GM12878 (cell line): Measurements from ENCODE around the gene ZNF212. TPM values are rescaled to one million over a fixed set of nuclear protein-coding genes. Genes with fewer than 3 reads are reported as not detected.

ENCODE experiments used
- BCLAF1 ChIP-seq: fragments of 450-650 bp; IDR thresholded peaks from 2 replicates; pipeline ENCODE4 v1.6.1; 2017; ENCODE audit warnings: antibody characterized with exemption, mild to moderate bottlenecking, moderate library complexity
- BHLHE40 ChIP-seq, 2 experiments: fragments of 450-650 bp in 1 of 2; IDR thresholded peaks; 2 replicates each; pipeline ENCODE4 v1.6.1; 2011 to 2017; ENCODE audit warnings: low read depth in 2 of 2, borderline replicate concordance in 1 of 2, improper control_type of control experiment in 1 of 2, low read length in 1 of 2, mild to moderate bottlenecking in 1 of 2
- CBFB ChIP-seq: IDR thresholded peaks from 2 replicates; pipeline ENCODE4 v1.6.1; 2016; ENCODE audit warnings: antibody characterized with exemption, low read depth
- CEBPZ ChIP-seq: fragments of 150-350 bp; IDR thresholded peaks from 2 replicates; pipeline ENCODE4 v1.6.1; 2016; ENCODE audit warnings: low read depth, low read length
- EED ChIP-seq: sonication (generic); IDR thresholded peaks from 2 replicates; pipeline ENCODE4 v1.6.1; 2016; ENCODE audit warnings: antibody characterized with exemption, low read depth
- IRF5 ChIP-seq: fragments of 450-650 bp; IDR thresholded peaks from 2 replicates; pipeline ENCODE4 v1.6.1; 2017; ENCODE audit warnings: borderline replicate concordance
- MEF2B ChIP-seq: fragments of 450-650 bp; IDR thresholded peaks from 2 replicates; pipeline ENCODE4 v1.6.1; 2018; ENCODE audit warnings: mild to moderate bottlenecking, moderate library complexity; ENCODE audit not compliant: partially characterized antibody, poor library complexity, severe bottlenecking
- NR2C2 ChIP-seq: IDR thresholded peaks from 2 replicates; pipeline ENCODE4 v1.6.1; 2011; ENCODE audit warnings: borderline replicate concordance, low read depth; ENCODE audit not compliant: control insufficient read depth, insufficient read length
- PML ChIP-seq: IDR thresholded peaks from 2 replicates; pipeline ENCODE4 v1.6.1; 2012; ENCODE audit warnings: low read length, inconsistent platforms
- POU2F2 ChIP-seq: IDR thresholded peaks from 3 replicates; pipeline ENCODE4 v1.6.1; 2011; ENCODE audit warnings: low read depth, mild to moderate bottlenecking, low read length, borderline replicate concordance
- PRDM15 ChIP-seq: fragments of 450-650 bp; formaldehyde crosslinking; IDR thresholded peaks from 2 replicates; pipeline ENCODE4 v1.4.0; 2020; ENCODE audit warnings: mild to moderate bottlenecking, moderate library complexity
- RELA ChIP-seq: fragments of 450-650 bp; IDR thresholded peaks from 2 replicates; pipeline ENCODE4 v1.8.0; 2014; ENCODE audit warnings: borderline replicate concordance; ENCODE audit not compliant: partially characterized antibody
- RELB ChIP-seq: fragments of 450-650 bp; IDR thresholded peaks from 2 replicates; pipeline ENCODE4 v1.6.1; 2017; ENCODE audit warnings: low read depth, mild to moderate bottlenecking, moderate library complexity
- SREBF2 ChIP-seq: IDR thresholded peaks from 2 replicates; pipeline ENCODE4 v1.6.1; 2012; ENCODE audit warnings: mild to moderate bottlenecking, low read length
- TAF1 ChIP-seq: IDR thresholded peaks from 2 replicates; pipeline ENCODE4 v1.6.1; 2011; ENCODE audit warnings: mild to moderate bottlenecking, low read depth, low read length, borderline replicate concordance
- polyA plus RNA-seq, 11 experiments: library from polyadenylated mRNA; depleted of rRNA in 4 of 11; unstranded in 6 of 11; stranded (reverse) in 5 of 11; fragments of >200 nt; fragmentation: Nextera tagmentation in 4 of 11; fragmentation: Illumina TruSeq in 1 of 11; extraction: Ambion mirVana in 4 of 11; extraction: Trizol in 1 of 11; gene quantifications; 1 replicate in 1 of 11; 2 replicates in 10 of 11; pipeline versions ENCODE4 v1.2.1 to v1.2.3, GENCODE V29; 2011 to 2016; ENCODE audit warnings: inconsistent platforms in 2 of 11, missing spikeins in 2 of 11, low read depth in 1 of 11
- total RNA-seq, 4 experiments: library from RNA; depleted of rRNA in 3 of 4; stranded (reverse); fragments of >200 nt in 3 of 4; fragmentation: Illumina TruSeq in 1 of 4; extraction: Trizol in 1 of 4; gene quantifications; 2 replicates each; pipeline versions ENCODE4 v1.2.1 to v1.2.3, GENCODE V29; 2013 to 2021

The ZNF212 gene
- total and polyA plus RNA-seq, 10 of the 15 experiments (the other 5 are each of a cell fraction or from before 2014, with no cell fraction given), result 1.2 to 11.6 (median 5.4) TPM

- TF ChIP-seq CEBPZ (no peak), POU2F2 (peak; percentile 60; the same call in 1 of the 3 replicates), CBFB (peak; percentile 39), RELB (peak; percentile 79; the same call in 1 of the 2 replicates), MEF2B (no peak), TAF1 (peak; percentile 78; the same call in 1 of the 2 replicates), SREBF2 (no peak), NR2C2 (no peak), RELA (peak; percentile 91), BHLHE40 (IDR thresholded peaks at IDR 0.05; ENCODE audit: borderline replicate concordance in 1 of 2, low read depth in 2 of 2, low read length in 1 of 2) (peak; percentile 81 to 90; a peak in 3 of 4 replicates), PRDM15 (no peak), PML (no peak), IRF5 (no peak), BCLAF1 (no peak), EED (peak; percentile 70; the same call in 1 of the 2 replicates)
Observed at GRCh38 chr7:149239345-149240143, at the start of gene ZNF212 (continued).
